ENCODE measurements around the gene PCYOX1L. TPM values are rescaled to one million over a fixed set of nuclear protein-coding genes. Genes with fewer than 3 reads are reported as not detected.
A peak's percentile ranks its signal among the peaks of the same experiment; 100 is the strongest.

Gene PCYOX1L
- polyA plus RNA-seq, 3 donors: 16.7 to 18.8 (median 18.8) TPM

DNA sequence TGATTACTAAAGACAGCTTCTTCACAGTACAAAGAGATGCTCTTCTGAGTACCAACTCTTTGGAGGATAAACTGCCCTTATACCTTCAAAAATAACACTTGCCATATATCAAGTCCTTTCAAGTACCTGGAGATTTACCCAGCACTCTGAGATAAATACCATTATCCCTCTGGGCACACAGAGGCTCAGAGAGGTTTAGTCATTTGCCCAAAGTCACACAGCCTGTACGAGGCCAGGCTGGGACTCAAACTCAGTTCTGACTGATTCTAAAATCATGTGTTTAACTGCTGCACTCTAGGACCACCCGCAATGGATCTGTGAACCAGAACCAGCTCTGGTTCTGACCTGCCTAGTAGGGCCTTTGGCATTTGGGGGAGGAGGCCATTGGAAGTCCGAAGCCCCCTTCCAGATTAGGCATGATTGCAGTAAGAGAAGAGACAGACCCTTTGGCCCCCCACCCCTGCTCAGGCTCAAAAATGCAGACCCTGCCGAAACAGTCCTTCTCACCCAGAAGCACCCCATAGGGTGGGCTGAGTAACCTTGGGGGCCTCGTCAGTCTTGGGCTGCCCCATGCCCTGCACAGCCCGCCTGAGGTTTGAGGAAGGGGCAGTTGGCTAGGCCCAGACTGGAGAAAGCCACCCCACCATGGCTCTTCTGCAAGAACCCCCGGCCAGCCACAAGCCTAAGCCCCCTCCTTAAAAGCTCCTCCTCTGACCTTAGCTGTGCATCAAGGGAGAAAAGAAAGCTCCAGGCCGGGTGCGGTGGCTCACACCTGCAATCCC is 54.1 kb downstream of the PCYOX1L start:
- no peak for DNase-seq (ENCODE audit: extremely low read depth in 1 of 11, low read depth in 9 of 11, low spot score in 4 of 11)

DNA sequence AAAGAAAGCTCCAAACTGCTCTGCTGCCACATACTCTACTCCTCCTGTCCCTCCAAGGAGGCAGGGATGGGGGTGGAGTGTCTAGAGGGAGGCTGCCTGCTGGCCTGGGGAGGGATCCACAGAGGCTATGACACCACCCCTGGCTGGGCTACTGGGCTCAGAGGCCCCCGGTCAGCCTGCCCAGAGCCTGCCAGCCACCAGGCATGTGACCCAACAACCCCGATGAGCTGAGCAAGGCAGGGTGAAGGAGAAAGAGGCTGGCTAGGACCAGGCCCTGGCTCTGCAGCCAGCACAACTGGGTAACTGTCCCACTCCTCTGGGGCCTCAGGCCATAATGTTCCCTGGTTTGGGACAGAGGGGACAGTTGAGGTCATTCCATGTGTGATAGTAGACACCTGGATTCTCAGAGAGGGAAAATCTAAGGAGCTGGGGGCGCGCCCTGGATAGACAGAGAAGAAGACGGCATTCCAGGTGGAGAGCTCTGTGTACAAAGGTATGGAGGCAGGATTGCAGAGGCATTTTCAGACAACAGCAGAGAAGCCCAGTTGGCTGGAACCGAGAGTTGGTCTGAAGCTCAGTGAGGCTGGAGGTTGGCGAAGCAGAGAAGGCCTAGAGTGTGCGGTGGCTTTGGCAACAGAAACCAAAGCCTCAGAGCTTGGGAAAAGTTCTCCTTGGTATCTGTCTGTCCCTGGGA is 55.1 kb downstream of the PCYOX1L start:
- no peak for DNase-seq (ENCODE audit: extremely low read depth in 1 of 11, low read depth in 9 of 11, low spot score in 4 of 11)

DNA sequence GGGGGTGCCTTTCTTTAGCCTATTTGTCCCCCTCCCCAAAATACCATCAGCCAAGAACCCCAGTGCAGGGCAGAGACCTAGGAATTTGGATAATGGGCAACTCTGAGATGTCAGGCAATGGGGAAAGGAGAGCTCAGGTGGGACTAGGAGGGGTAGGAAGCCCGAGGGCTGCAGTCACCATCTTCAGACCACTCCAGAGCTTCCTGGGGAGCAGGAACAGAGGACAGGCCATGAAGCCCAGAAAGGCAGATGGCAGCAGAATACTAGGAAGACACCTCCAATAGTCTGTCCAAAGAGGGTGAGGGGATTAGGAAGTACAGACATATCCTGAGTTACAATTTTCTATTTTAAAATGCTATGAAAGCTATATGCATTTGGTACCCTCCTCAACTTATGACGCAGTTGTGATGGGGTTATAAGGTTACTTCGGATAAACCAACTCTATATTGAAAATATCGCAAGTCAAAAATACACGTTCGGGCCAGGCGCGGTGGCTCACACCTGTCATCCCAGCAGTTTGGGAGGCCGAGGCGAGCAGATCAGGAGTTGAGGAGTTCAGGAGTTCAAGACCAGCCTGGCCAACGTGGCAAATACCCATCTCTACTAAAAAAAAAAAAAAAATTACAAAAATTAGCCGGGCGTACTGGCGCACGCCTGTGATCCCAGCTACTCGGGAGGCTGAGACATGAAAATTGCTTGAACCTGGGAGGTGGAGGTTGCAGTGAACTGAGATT is 55.8 kb downstream of the PCYOX1L start:
- no peak for DNase-seq (ENCODE audit: extremely low read depth in 1 of 11, low read depth in 9 of 11, low spot score in 4 of 11)

DNA sequence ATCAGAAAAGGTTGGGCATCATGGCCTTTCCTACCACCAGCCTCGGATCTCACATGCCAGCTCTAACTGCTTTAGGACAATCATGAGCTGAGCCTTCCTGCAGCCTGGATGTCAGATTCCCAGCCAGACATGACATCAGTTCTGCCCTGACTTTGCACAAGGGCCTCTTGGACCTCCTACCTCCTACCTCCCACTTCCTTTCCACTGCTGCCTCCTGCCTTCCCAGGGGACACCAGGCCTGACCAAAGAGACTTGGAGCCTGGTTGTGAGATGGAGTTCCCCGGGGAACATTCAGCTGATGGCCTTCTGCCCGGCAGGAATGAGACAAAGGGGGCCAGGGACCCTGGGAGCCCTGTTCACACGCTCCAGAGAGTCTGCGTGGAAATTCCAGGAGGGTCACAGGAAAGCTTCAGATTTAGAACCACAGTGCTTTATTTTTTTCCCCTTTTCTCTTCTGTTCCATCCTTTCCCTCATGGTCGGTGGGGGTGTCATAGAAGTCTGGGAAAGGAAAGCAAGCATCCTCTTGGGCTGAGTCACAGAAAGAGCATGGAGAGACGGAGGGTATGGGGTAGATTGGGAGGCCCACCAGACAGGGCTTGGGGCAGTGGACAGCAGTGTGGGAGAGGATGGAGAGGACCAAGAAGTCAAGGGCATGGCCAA is 56.7 kb downstream of the PCYOX1L start:
- no peak for DNase-seq (ENCODE audit: extremely low read depth in 1 of 11, low read depth in 9 of 11, low spot score in 4 of 11)

DNA sequence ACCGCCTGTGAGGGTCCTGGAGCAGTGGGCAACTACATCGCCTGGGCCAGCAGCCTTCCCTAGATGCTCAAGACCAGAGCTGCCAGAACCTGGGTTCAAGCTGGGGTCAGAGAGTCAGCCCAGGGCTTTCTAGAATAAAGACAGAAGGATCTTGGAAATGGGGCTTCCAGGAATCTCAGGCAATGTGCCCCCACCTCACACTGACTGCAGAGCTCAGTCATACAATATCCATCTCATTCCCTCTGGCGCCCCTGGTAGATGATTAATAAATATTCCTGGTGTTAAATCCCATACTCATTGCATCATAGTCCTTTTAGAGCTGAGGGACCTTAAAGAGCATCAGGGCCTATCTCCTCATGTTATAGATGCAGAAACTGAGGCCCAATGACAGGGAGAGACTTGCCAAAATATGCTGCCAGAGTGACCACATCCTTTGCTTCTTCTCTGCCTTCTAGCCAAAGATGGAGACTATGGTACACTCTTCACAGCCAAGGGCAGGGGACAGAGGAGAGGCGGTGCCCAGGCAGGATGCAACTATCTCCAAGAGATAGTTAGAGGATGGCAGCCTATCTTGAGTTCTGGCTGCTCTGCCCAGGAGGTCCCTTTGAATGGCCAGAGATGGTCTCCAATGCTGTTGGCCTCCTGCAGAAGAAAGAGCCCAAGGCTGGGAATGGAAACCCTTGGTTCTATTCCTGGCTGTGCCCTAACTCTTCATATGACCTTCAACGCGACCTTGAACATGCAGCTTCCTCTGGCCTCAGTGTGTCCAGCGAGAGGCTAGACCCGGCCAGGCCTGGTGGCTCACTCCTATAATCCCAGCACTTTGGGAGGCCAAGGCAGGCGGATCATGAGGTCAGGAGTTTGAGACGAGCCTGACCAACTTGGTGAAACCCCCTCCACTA is 57.5 kb downstream of the PCYOX1L start:
- DNase-seq (ENCODE audit: extremely low read depth in 1 of 11, low read depth in 9 of 11, low spot score in 4 of 11): no peak

DNA sequence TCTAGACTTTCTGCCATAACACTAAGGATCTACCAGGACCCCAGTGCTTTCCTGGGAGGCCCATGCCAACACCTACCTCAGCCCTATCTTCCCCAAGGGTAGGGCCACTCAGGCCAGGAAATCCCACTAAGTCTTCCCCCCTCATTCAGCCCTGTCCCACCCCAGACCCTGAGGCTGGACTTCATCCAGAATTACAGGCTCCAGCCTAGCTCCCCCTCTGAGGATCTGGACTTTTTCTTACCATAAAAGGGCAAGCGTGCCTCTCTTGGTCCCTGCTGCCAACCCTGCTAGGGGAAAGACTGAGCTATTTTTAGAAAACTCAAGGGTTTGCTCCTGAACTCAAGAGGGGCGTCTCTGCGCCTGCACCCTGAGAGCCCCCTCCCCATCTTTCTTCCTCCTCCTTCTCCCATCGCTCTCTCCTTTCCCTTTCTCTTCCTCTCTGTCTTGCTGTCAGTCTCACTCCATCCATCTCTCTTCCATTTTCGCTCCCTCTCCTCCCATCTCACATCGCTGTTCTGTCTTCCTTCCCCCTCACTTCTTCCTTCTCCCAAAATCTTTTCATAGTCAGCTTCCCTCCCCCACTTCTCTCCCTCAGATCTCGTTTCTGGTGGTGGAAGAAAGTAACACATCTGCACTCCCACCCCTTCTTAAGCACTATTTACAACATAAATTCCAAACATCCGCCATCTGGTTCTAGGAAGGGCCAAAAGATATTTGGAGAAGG is 59.3 kb downstream of the PCYOX1L start:
- DNase-seq (ENCODE audit: extremely low read depth in 1 of 11, low read depth in 9 of 11, low spot score in 4 of 11): peak in 4 of 11 donors; percentile 68 to 82 (median 75)

DNA sequence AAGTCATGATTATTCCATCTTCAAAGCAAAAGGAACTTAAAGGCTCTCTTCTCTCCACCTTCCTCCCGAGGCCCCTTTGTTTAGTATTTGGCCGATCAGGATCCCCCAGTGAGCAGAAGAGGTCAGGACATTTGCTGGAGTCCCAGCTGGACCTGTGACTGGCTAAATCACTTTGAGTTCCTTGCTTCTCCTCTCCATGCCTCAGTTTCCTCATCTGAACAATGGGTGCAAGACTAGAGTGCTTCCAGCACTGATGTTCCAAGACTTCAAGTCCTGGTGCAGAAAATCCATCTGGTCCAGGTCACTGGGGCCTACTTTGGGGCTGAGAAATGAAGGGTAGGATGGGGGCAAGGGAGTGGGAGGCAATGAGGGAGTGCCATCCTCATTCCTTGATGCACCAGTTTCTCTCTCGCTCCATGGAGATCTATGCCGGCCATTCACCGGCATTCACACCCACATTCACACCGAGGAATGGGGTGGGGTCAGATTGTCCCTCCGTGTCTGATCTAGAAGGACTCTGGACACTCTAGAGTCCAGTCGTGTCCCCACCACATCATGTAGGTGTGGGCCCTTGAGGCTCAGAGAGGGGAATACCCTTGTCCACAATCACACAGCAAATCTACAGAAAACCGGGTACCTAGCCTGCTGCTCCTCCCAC is 60.0 kb downstream of the PCYOX1L start:
- no peak for DNase-seq (ENCODE audit: extremely low read depth in 1 of 11, low read depth in 9 of 11, low spot score in 4 of 11)

DNA sequence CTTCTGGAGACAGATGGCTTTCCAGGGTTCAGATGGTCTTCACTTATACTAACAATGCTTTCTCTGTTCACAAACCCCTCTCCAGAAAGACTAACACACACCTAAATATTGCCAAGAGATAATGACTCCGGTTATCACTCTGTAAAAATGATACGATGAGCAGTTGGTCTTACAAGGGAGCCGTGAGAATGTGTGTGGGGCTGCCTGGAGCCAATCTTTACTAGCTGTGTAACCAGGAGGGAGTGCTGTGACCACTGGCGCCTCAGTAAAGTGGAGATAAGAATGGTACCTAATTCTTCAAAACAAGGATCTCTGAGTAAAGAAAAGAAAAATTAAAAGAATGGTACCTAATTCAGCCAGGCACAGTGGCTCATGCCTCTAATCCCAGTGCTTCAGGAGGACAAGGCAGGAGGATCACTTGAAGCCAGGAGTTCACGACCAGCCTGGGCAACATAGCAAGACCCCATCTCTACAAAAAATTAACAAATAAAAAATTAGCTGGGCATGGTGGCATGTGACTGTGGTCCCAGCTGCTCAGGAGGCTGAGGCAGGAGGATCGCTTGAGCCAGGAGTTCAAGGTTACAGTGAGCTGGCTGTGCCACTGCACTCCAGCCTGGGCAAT is 61.2 kb downstream of the PCYOX1L start:
- no peak for DNase-seq (ENCODE audit: extremely low read depth in 1 of 11, low read depth in 9 of 11, low spot score in 4 of 11)

Other genes with a start within 250 kb of the PCYOX1L start
- gene ABLIM3, start 216.6 kb upstream of the PCYOX1L start, polyA plus RNA-seq (ENCODE audit: insufficient read length in 3 of 3): 1 to 10 TPM in 2 of 3 donors, under 1 TPM in 1; 0.91 to 1.3 (median 1.3) TPM
- gene AFAP1L1, start 86.2 kb upstream of the PCYOX1L start, polyA plus RNA-seq (ENCODE audit: insufficient read length in 3 of 3): 10 to 100 TPM; 18.8 to 23.2 (median 20.9) TPM
- gene GRPEL2, start 12.5 kb upstream of the PCYOX1L start, polyA plus RNA-seq (ENCODE audit: insufficient read length in 3 of 3): 10 to 100 TPM; 16.5 to 19.8 (median 18.7) TPM
- 1 to 10 TPM in 2 of 3 donors, under 1 TPM in 1; 0.62 to 1.4 (median 1.0) TPM for gene IL17B, start 21.2 kb downstream of the PCYOX1L start, polyA plus RNA-seq (ENCODE audit: insufficient read length in 3 of 3)
- 100 to 1,000 TPM; 188 to 214 (median 190) TPM for gene CSNK1A1, start 193.4 kb downstream of the PCYOX1L start, polyA plus RNA-seq (ENCODE audit: insufficient read length in 3 of 3)
- 1 to 10 TPM; 4.3 to 7.7 (median 4.3) TPM for gene ARHGEF37, start 223.5 kb downstream of the PCYOX1L start, polyA plus RNA-seq (ENCODE audit: insufficient read length in 3 of 3)